HG03460 (cell line): ENCODE data around the gene ZGLP1.
"Not testable (repeated sequence)": the region's sequence is repeated elsewhere in the genome, so short reads cannot be mapped to it uniquely, and the experiment has no call there.

ENCODE experiments used
- ATAC-seq: cut with Tn5 transposase; IDR thresholded peaks from one replicate; pipeline ENCODE4 v1.9.1; 2021; ENCODE audit not compliant: unreplicated experiment

The ZGLP1 gene

GRCh38 chr19:10295305-10295846, 14.2 kb downstream of the ZGLP1 start:
- ATAC-seq: no peak

GRCh38 chr19:10294368-10294697, 15.3 kb downstream of the ZGLP1 start:
- no peak for ATAC-seq

GRCh38 chr19:10293637-10294367, 15.8 kb downstream of the ZGLP1 start:
- no peak for ATAC-seq

DNA sequence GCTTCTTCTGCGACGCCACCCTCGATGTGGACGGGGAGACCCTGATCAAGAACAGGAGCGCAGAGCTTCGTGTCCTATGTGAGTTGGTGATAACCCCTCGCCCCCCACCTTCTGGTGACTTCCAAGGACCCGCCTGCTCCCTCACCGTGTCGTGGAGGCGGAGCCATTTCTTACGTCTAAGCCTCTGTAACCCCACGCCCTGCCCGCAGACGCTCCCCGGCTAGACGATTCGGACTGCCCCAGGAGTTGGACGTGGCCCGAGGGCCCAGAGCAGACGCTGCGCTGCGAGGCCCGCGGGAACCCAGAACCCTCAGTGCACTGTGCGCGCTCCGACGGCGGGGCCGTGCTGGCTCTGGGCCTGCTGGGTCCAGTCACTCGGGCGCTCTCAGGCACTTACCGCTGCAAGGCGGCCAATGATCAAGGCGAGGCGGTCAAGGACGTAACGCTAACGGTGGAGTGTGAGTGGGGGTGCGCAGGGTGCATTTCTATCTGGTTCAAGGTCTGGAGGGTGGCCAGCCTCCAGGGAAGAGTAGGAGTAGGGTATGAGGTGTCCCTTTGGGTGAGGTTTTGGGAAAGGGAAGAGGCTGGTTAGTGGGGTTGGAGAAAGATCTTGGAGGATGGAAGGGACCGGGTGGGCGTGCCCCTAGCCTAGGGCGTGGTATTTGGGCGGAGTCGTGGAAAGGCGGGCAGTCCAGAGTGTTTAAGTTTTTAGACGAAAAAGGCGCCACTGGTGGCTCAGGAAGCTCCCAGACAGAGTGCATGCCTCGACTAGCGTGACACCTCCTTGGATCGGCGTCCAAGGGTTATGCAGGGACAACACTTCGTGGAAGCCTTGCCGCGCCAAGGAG, 16.6 kb downstream of the ZGLP1 start:
- ATAC-seq: no peak

- no peak for ATAC-seq
These were observed 17.3 kb downstream of the ZGLP1 start for GRCh38 chr19:10292206-10292788.

DNA sequence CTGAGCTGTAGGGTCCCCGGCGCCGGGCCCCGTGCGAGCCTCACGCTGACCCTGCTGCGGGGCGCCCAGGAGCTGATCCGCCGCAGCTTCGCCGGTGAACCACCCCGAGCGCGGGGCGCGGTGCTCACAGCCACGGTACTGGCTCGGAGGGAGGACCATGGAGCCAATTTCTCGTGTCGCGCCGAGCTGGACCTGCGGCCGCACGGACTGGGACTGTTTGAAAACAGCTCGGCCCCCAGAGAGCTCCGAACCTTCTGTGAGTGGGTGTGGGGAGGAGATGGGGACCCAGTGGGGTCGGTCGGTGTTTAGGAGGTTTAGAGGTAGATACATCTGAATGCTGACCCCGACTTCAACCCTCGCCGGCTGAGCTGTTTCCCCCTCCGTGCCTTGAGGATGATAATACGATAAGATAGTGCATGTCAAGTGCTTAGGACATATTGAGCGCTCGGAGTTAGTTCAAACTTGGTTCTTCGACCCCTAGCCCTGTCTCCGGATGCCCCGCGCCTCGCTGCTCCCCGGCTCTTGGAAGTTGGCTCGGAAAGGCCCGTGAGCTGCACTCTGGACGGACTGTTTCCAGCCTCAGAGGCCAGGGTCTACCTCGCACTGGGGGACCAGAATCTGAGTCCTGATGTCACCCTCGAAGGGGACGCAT, 17.9 kb downstream of the ZGLP1 start:
- ATAC-seq: no peak

- no peak for ATAC-seq
These were observed 18.6 kb downstream of the ZGLP1 start for GRCh38 chr19:10290876-10291553.

DNA sequence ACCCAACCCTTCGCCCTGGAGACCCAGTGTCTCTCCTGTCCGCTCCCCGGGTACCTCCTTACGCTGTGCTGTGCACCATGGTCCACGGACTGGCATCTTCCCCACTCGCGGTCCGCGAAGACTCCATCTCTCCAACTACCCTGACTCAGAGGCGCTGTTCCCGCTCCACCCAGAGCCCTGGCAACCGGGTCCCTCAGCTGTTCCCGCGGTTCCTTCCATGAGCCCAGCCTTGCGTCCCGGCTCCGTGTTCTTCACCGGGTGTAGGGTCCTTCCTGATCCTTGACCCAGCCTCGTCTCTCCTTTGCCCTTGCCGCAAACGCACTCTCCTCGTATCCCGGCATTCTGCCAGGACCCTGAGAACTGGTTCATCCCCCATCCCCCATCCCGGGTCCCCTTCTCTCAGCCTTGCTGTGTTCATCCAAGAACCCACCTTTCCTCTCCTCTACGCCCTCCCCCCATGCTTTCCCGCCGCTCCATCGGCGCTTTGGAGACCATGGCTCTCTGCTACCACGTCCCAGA, 19.2 kb downstream of the ZGLP1 start:
- ATAC-seq: no peak

- no peak for ATAC-seq
These were observed 19.7 kb downstream of the ZGLP1 start, which contains the start of gene ICAM5 for GRCh38 chr19:10289836-10290356. Gene ICAM5 (plus strand): TSS chr19:10289952. CDS start chr19:10290044, 92 bp downstream.

GRCh38 chr19:10289167-10289835, 20.3 kb downstream of the ZGLP1 start:
- ATAC-seq: no peak

DNA sequence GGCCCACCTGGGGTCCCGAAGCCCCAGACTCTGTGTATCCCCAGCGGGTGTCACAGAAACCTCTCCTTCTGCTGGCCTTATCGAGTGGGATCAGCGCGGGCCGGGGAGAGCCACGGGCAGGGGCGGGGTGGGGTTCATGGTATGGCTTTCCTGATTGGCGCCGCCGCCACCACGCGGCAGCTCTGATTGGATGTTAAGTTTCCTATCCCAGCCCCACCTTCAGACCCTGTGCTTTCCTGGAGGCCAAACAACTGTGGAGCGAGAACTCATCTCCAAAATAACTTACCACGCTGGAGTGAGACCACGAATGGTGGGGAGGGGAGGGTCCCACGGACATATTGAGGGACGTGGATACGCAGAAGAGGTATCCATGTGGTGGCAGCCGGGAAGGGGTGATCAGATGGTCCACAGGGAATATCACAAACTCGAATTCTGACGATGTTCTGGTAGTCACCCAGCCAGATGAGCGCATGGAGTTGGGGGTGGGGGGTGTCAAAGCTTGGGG, 20.9 kb downstream of the ZGLP1 start:
- no peak for ATAC-seq

DNA sequence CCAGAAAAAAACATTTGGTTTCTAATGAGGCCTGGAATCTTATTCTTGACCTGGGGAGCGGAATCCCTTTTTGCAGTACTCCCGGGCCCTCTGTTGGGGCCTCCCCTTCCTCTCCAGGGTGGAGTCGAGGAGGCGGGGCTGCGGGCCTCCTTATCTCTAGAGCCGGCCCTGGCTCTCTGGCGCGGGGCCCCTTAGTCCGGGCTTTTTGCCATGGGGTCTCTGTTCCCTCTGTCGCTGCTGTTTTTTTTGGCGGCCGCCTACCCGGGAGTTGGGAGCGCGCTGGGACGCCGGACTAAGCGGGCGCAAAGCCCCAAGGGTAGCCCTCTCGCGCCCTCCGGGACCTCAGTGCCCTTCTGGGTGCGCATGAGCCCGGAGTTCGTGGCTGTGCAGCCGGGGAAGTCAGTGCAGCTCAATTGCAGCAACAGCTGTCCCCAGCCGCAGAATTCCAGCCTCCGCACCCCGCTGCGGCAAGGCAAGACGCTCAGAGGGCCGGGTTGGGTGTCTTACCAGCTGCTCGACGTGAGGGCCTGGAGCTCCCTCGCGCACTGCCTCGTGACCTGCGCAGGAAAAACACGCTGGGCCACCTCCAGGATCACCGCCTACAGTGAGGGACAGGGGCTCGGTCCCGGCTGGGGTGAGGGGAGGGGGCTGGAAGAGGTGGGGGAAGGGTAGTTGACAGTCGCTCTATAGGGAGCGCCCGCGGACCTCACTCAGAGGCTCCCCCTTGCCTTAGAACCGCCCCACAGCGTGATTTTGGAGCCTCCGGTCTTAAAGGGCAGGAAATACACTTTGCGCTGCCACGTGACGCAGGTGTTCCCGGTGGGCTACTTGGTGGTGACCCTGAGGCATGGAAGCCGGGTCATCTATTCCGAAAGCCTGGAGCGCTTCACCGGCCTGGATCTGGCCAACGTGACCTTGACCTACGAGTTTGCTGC, 22.5 kb downstream of the ZGLP1 start, which contains the start of gene ICAM4:
ICAM4 (plus strand) TSS at position 153 of the 935 bp plus-strand sequence; CDS start at position 211, 58 bp downstream.
- no peak for ATAC-seq

- no peak for ATAC-seq
These were observed 24.2 kb downstream of the ZGLP1 start for GRCh38 chr19:10285393-10285792.

DNA sequence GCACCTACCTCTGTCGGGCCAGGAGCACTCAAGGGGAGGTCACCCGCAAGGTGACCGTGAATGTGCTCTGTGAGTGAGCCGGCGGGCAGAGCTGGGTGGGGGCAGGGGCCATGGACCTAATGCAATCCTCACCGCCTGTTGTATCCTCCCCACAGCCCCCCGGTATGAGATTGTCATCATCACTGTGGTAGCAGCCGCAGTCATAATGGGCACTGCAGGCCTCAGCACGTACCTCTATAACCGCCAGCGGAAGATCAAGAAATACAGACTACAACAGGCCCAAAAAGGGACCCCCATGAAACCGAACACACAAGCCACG, 24.7 kb downstream of the ZGLP1 start:
- no peak for ATAC-seq

DNA sequence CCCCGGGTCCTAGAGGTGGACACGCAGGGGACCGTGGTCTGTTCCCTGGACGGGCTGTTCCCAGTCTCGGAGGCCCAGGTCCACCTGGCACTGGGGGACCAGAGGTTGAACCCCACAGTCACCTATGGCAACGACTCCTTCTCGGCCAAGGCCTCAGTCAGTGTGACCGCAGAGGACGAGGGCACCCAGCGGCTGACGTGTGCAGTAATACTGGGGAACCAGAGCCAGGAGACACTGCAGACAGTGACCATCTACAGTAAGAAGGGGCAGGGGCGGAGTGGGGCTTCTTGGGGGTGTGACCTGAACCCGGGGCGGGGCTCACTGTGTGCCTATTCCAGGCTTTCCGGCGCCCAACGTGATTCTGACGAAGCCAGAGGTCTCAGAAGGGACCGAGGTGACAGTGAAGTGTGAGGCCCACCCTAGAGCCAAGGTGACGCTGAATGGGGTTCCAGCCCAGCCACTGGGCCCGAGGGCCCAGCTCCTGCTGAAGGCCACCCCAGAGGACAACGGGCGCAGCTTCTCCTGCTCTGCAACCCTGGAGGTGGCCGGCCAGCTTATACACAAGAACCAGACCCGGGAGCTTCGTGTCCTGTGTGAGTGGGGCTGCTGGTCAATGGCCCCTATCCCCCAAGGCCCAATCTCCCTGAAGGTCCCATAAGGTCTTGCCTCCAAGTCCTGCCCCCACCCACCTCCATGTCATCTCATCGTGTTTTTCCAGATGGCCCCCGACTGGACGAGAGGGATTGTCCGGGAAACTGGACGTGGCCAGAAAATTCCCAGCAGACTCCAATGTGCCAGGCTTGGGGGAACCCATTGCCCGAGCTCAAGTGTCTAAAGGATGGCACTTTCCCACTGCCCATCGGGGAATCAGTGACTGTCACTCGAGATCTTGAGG, 25.3 kb downstream of the ZGLP1 start:
- no peak for ATAC-seq

DNA sequence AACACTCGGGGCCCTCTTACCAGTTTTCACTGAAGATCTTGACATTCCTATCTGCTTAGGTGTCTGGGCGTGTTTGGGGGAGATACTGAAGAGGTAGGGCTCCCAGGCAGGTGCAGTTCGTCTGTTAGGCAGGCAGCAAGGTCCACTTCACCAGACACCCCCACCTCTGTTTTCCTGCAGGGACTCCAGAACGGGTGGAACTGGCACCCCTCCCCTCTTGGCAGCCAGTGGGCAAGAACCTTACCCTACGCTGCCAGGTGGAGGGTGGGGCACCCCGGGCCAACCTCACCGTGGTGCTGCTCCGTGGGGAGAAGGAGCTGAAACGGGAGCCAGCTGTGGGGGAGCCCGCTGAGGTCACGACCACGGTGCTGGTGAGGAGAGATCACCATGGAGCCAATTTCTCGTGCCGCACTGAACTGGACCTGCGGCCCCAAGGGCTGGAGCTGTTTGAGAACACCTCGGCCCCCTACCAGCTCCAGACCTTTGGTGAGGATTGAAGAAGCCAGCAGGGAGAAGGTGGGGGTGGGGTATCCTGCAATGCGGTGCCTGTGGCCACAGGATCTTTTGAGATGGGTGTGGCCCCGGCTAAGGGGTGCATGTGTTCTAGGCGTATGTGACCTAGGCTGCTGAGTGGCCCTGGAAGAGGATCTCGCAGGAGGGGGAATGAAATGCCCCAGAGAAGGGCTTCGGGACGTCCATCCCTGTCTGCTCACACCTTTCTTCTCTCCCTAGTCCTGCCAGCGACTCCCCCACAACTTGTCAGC, 26.1 kb downstream of the ZGLP1 start:
- ATAC-seq: no peak

DNA sequence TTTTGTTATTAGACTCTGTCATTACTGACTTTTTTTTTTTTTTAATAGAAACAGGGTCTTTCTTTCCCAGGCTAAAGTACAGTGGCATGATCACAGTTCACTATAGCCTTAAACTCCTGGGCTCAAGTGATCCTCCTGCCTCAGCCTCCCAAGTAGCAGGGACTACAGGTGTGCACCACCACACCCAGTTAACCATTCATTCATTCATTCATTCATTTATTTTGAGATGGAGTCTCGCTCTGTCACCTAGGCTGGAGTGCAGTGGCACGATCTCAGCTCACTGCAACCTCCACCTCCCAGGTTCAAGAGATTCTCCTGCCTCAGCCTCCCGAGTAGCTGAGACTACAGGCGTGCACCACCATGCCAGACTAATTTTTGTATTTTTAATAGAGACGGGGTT, 27.6 kb downstream of the ZGLP1 start:
- not testable (repeated sequence) for ATAC-seq
